HG02970 (cell line): ENCODE measurements around the gene TWF1.
"Not testable (repeated sequence)": the region's sequence is repeated elsewhere in the genome, so short reads cannot be mapped to it uniquely, and the experiment has no call there.

Experiments
- ATAC-seq: cut with Tn5 transposase; IDR thresholded peaks from one replicate; pipeline ENCODE4 v1.9.1; 2021; ENCODE audit warnings: mild to moderate bottlenecking, moderate library complexity, moderate number of reproducible peaks; ENCODE audit not compliant: unreplicated experiment, low FRiP score

Gene TWF1

GRCh38 chr12:43806737-43807072 lies 588 bp upstream of the TWF1 start:
- no peak for ATAC-seq

- ATAC-seq: no peak
Measured at GRCh38 chr12:43805149-43805859, 813 bp downstream of the TWF1 start.

- no peak for ATAC-seq
Measured at GRCh38 chr12:43797561-43798217, 8.4 kb downstream of the TWF1 start.

GRCh38 chr12:43795716-43796280 lies 10.3 kb downstream of the TWF1 start:
- ATAC-seq: no peak

- no peak for ATAC-seq
Measured at GRCh38 chr12:43789941-43790340, 16.2 kb downstream of the TWF1 start.

GRCh38 chr12:43786899-43787693 lies 19.0 kb downstream of the TWF1 start:
- ATAC-seq: no peak

- ATAC-seq: no peak
Measured at GRCh38 chr12:43776498-43776897, 29.6 kb downstream of the TWF1 start.

- no peak for ATAC-seq
Measured at GRCh38 chr12:43766291-43766690, 39.8 kb downstream of the TWF1 start.

GRCh38 chr12:43764528-43764927 lies 41.6 kb downstream of the TWF1 start:
- no peak for ATAC-seq

- ATAC-seq: no peak
Measured at GRCh38 chr12:43763769-43764168, 42.3 kb downstream of the TWF1 start.

- no peak for ATAC-seq
Measured at GRCh38 chr12:43762596-43762995, 43.5 kb downstream of the TWF1 start.

GRCh38 chr12:43761500-43761899 lies 44.6 kb downstream of the TWF1 start:
- no peak for ATAC-seq

- no peak for ATAC-seq
Measured at GRCh38 chr12:43760396-43760795, 45.7 kb downstream of the TWF1 start.

GRCh38 chr12:43758728-43759563 lies 47.2 kb downstream of the TWF1 start, which contains the start of the genes IRAK4 and PUS7L:
Gene IRAK4, plus strand, starts transcription at chr12:43758951. Its CDS starts 9,161 bp downstream, at chr12:43768112.
Gene PUS7L, minus strand, starts transcription at chr12:43758790. Its CDS starts 3,545 bp downstream, at chr12:43755245.
- ATAC-seq: peak; percentile 99

- ATAC-seq: no peak
Measured at GRCh38 chr12:43758247-43758727, 47.8 kb downstream of the TWF1 start.

GRCh38 chr12:43754015-43754414 lies 52.1 kb downstream of the TWF1 start:
- ATAC-seq: no peak

- not testable (repeated sequence) for ATAC-seq
Measured at GRCh38 chr12:43751360-43751759, 54.8 kb downstream of the TWF1 start.

- ATAC-seq: no peak
Measured at GRCh38 chr12:43750814-43751213, 55.3 kb downstream of the TWF1 start.

GRCh38 chr12:43749016-43749415 lies 57.1 kb downstream of the TWF1 start:
- ATAC-seq: no peak

- no peak for ATAC-seq
Measured at GRCh38 chr12:43744826-43745225, 61.3 kb downstream of the TWF1 start.
